ENCODE results near the gene RPGRIP1. TPM values are rescaled to one million over a fixed set of nuclear protein-coding genes. Genes with fewer than 3 reads are reported as not detected.

Gene RPGRIP1
- total and polyA plus RNA-seq, 9 of the 15 experiments (the other 6 are each of a cell fraction or from before 2014, with no cell fraction given): 0.47 to 0.95 (median 0.65) TPM; not detected in 1

GRCh38 chr14:21269252-21270046 lies 10.4 kb upstream of the RPGRIP1 start, which contains the start of gene HNRNPC (continued):
- TF ChIP-seq, protein P1, sequence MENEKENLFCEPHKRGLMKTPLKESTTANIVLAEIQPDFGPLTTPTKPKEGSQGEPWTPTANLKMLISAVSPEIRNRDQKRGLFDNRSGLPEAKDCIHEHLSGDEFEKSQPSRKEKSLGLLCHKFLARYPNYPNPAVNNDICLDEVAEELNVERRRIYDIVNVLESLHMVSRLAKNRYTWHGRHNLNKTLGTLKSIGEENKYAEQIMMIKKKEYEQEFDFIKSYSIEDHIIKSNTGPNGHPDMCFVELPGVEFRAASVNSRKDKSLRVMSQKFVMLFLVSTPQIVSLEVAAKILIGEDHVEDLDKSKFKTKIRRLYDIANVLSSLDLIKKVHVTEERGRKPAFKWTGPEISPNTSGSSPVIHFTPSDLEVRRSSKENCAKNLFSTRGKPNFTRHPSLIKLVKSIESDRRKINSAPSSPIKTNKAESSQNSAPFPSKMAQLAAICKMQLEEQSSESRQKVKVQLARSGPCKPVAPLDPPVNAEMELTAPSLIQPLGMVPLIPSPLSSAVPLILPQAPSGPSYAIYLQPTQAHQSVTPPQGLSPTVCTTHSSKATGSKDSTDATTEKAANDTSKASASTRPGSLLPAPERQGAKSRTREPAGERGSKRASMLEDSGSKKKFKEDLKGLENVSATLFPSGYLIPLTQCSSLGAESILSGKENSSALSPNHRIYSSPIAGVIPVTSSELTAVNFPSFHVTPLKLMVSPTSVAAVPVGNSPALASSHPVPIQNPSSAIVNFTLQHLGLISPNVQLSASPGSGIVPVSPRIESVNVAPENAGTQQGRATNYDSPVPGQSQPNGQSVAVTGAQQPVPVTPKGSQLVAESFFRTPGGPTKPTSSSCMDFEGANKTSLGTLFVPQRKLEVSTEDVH (IDR thresholded peaks at IDR 0.05; ENCODE audit: low read depth, partially characterized antibody): no peak
- no peak for TF ChIP-seq HNRNPK (IDR thresholded peaks at IDR 0.05; ENCODE audit: low read depth, low read length, poor library complexity, severe bottlenecking)
- peak; percentile 99 for TF ChIP-seq MBD2 (IDR thresholded peaks at IDR 0.05; ENCODE audit: borderline replicate concordance, low read depth)
- no peak for TF ChIP-seq SIN3A (IDR thresholded peaks at IDR 0.05; ENCODE audit: borderline replicate concordance in 2 of 2, control insufficient read depth in 1 of 2, low read depth in 2 of 2, low read length in 2 of 2)
- no peak for TF ChIP-seq ZNF561 (CRISPR knock-in tag; conservative IDR thresholded peaks at IDR 0.05)
- TF ChIP-seq, protein P2, sequence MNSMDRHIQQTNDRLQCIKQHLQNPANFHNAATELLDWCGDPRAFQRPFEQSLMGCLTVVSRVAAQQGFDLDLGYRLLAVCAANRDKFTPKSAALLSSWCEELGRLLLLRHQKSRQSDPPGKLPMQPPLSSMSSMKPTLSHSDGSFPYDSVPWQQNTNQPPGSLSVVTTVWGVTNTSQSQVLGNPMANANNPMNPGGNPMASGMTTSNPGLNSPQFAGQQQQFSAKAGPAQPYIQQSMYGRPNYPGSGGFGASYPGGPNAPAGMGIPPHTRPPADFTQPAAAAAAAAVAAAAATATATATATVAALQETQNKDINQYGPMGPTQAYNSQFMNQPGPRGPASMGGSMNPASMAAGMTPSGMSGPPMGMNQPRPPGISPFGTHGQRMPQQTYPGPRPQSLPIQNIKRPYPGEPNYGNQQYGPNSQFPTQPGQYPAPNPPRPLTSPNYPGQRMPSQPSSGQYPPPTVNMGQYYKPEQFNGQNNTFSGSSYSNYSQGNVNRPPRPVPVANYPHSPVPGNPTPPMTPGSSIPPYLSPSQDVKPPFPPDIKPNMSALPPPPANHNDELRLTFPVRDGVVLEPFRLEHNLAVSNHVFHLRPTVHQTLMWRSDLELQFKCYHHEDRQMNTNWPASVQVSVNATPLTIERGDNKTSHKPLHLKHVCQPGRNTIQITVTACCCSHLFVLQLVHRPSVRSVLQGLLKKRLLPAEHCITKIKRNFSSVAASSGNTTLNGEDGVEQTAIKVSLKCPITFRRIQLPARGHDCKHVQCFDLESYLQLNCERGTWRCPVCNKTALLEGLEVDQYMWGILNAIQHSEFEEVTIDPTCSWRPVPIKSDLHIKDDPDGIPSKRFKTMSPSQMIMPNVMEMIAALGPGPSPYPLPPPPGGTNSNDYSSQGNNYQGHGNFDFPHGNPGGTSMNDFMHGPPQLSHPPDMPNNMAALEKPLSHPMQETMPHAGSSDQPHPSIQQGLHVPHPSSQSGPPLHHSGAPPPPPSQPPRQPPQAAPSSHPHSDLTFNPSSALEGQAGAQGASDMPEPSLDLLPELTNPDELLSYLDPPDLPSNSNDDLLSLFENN (IDR thresholded peaks at IDR 0.05; ENCODE audit: low read depth in 2 of 2, low read length in 2 of 2): no peak; a peak in 1 of 4 replicates
- no peak for TF ChIP-seq MED1 (CRISPR knock-in tag; IDR thresholded peaks at IDR 0.05; ENCODE audit: borderline replicate concordance)
- TF ChIP-seq ZNF347 (CRISPR knock-in tag; IDR thresholded peaks at IDR 0.05; ENCODE audit: low read depth): no peak
- TF ChIP-seq, protein P3, sequence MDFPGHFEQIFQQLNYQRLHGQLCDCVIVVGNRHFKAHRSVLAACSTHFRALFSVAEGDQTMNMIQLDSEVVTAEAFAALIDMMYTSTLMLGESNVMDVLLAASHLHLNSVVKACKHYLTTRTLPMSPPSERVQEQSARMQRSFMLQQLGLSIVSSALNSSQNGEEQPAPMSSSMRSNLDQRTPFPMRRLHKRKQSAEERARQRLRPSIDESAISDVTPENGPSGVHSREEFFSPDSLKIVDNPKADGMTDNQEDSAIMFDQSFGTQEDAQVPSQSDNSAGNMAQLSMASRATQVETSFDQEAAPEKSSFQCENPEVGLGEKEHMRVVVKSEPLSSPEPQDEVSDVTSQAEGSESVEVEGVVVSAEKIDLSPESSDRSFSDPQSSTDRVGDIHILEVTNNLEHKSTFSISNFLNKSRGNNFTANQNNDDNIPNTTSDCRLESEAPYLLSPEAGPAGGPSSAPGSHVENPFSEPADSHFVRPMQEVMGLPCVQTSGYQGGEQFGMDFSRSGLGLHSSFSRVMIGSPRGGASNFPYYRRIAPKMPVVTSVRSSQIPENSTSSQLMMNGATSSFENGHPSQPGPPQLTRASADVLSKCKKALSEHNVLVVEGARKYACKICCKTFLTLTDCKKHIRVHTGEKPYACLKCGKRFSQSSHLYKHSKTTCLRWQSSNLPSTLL (IDR thresholded peaks at IDR 0.05): no peak
- no peak for TF ChIP-seq ELF4 (CRISPR knock-in tag; IDR thresholded peaks at IDR 0.05)
- TF ChIP-seq SRF (CRISPR knock-in tag; IDR thresholded peaks at IDR 0.05): no peak; a peak in 1 of 4 replicates
- TF ChIP-seq ZNF324 (CRISPR knock-in tag; IDR thresholded peaks at IDR 0.05): no peak
- no peak for TF ChIP-seq ZNF431 (CRISPR knock-in tag; IDR thresholded peaks at IDR 0.05)
- TF ChIP-seq SOX6 (IDR thresholded peaks at IDR 0.05): no peak
- no peak for TF ChIP-seq RFX5 (IDR thresholded peaks at IDR 0.05; ENCODE audit: low read depth, low read length)
- 0 out of 4 replicates have a peak, but pooled peaks of 1 of the 2 experiments have one; percentile 27 for TF ChIP-seq MAZ (CRISPR knock-in tag; conservative IDR thresholded peaks at IDR 0.05 in 1 of 2, IDR thresholded peaks at IDR 0.05 in 1 of 2)
- no peak for TF ChIP-seq CBFA2T2 (conservative IDR thresholded peaks at IDR 0.05)
- no peak for TF ChIP-seq ZNF695 (CRISPR knock-in tag; IDR thresholded peaks at IDR 0.05)
